Activated CD4-positive, alpha-beta T cell treated with anti-CD3 and anti-CD28 coated beads, Interleukin-2, amount 50 U/mL, for 16 hours (primary cell): ENCODE results near the gene GCLC.
"Not testable (repeated sequence)": the region's sequence is repeated elsewhere in the genome, so short reads cannot be mapped to it uniquely, and the experiment has no call there.

Experiments
- DNase-seq: peaks from one replicate; pipeline ENCODE4 v3.0.0-alpha.2; 2020

GCLC gene

DNA sequence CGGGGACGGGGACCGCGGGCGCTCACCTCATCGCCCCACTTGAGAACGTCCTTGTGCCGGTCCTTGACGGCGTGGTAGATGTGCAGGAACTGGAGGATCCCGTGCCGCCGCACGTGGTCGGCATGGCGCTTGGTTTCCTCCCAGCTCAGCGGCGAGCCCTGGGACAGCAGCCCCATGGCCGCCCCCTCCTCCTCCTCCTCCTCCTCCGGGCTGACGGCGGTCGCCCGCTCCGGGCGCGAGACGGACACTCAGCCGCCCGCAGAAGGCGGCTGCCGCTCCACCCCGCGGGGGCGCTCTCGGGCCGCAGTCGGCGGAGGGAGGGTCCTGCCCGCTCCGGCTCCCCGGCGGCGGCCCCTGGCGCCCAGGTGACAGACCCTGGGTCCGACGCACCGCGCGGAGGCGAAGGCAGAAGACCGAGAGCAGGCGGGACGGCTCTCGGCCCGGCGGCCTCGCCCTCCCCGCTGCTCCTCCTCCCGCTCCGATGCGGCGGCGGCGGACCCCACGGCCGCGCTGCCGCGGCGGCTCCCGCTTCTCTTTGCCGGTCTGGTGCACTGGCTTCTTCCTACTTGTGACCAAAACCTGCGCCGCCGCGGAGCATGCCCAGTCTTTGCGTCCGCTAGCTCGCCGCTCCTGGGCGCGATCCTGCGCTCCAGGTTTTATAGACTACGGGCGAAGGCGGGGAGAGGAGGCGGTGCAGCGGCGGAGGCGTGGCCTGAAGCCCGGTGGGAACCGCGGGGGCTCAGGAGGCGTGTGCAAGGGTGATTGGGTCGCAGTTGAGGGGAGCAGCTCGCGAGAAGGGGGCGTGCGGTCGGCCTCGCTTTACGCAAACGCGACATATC is at the start of gene GCLC:
TSS of gene GCLC (minus strand) at position 632 of the 839 bp plus-strand sequence. CDS start at position 176, 456 bp downstream.
- peak; percentile 95 for DNase-seq

DNA sequence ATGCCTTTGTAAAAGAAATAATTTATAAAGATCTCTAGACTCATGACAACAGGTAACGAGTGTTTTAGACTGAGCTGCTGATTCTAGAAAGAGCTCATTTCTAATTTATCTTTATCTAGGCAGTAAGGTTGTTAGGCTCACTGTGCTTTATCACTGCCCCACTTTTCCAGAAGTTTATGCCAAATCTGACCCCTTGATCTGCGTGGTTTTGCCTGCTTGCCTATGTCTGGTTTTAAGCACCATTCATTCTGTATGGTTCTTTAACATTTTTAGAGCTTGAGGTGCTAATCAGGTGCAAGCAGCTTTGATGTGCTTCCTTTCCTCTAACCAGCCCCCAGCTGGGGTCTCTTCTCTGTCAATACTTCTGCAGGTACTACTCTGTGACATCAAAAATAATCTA is 49.7 kb upstream of the GCLC start:
- no peak for DNase-seq

DNA sequence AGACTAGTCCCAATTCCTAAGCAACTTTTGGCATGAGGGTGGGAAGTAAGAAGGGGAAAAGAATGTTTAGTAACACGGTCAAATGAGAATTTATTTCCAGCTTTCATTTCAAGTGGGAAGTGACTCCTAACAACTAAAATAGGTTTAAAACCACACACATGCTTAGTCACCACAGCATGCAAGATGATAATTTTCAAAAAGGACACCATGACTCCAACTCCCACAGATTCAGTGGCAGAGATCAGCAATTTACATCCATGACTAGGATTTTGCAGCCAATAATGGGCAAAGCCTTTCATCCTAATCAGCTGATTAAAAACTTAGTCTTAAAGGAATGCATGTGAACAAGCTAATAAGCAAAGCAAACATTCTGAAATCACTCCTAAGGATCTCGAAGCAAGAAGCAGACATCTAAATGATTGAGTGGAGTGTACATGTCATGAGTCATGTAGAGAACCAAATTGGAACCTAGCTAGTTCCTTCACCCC is 48.1 kb upstream of the GCLC start:
- no peak for DNase-seq

DNA sequence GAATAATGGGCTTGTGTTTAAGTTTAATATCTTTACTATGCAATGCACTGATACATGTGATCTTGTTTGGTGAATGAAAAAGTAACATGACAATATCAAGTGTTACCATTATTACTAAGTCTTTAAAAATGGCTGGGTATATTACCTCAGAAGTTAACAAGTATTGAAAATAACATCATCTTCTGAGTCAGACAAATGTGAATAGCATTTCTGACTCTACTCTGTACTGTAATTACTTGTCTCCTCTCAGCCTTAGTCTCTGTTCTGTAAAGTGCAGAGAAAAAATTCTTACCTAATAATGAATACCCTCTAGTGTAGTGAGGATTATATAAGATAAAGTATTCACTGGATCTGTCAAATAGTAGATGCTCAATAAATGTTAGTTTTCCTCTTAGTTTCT is 47.0 kb upstream of the GCLC start:
- DNase-seq, result peak; percentile 14

DNA sequence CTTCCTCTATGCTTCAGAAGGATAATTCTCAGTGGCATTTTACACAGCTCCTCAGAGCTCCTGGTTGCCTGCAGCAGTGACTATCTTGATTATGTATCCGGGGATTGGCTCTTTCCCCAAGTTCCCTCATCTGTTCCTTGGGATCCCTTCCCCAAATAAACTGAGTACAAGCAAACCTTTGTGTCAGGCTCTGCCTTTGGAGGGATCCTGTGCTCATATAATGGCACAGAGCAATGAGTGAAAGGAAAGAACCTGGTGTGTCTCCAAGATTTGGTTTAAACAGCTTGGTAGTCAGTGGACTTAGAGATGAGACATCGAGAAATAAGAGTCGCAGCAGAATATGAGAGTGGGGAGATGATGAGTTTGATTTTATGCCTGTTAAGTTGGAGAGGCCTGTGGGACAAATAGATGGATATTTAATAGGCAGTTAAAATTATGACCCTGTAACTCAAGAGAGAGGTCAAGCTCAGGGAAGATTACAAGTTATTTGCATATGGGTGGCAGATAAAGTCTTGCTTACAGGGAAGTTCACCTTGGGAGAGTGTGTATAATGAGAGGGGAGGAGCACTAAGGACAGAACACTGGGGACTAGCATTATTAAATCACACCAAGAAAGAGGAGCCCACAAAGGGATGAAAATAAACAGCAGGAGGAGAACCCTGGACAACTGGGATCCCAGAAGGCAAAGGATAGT is 44.1 kb upstream of the GCLC start:
- DNase-seq, result no peak

DNA sequence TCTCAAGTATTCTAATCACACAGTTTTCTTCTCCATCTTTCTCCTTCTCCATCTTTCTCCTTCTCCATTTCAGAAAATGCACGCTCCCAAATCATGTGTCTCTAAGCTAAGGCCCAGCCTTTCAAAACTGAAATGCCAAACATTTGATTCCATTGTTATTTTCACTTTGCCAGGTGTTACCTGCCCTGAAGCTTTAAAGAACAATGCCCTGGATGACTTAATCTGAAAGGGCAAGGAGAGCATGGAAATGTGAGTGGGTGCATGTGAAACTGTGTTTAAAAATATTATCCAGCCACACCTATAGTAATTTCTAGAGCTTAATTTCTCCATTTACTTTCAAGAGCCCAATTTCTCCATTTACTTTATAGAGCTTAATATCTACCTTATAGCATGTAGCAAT is 42.4 kb upstream of the GCLC start:
- no peak for DNase-seq

DNA sequence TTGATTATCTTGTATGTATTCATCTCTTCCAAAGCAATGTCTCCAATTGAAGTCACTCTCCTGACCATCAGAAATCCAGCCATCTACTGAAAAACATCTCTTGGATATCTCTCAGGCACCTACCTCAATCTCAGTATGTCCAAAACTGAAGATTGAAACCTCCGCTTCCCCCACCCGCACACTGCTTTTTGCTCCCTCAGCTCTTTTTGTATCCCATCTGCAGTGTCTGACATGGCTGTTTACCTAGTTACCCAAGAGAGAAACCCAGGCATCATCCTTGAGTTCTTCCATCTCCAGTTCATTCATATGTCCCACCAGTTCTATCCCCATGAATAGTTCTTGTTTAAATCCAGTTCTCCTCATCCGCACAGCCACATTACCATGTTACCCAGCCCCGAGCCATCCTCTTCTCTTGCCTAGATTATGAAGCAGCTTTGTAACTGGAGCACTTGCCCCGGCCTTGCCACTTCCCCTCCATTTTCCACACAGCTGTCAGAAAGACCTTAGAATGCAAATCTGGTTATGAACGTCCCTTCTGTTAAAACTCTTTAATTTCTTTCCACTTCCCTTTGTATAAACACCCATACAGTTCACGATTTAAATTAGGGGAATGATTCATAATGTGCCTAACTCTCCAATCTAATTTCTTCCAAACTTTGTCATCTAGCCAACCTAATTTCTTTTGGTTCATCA is 40.5 kb upstream of the GCLC start:
- no peak for DNase-seq

DNA sequence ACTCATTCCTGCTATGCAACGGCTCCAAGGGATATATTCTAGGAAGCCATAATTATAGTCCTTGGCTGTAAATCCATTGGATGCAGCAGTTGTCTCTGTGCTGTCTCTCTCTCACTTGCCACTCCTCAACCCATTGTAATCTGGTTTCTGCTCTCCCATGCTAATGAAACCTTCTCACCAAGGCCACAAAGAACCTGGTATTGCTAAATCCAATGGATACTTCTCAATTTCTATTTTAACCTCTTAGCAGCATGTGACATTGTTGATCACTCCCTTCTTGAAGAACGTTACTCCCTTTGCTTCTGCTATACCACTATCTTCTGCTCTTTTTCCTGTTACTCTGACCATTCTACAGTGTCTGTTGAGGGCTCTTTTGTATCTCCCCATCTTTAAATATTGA is 39.8 kb upstream of the GCLC start:
- DNase-seq, result no peak

DNA sequence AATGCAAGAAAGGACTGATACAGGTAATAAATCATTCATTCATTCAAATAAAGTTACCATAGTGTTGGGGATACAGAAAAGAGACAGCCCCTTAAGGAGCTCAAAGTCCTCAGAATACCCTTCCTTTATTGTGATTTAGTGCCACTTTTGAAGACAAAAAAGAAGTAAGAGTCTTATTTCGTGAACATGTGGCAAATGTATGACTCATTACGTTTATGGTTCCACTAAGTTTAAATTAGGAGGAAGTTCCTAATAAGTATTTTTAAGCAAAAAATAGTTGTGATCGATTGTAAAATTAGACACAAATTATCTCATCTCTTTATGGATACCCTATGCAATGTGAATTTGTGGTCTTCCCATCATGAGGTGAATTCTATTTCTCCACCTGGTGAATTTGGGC is 38.5 kb upstream of the GCLC start:
- no peak for DNase-seq

DNA sequence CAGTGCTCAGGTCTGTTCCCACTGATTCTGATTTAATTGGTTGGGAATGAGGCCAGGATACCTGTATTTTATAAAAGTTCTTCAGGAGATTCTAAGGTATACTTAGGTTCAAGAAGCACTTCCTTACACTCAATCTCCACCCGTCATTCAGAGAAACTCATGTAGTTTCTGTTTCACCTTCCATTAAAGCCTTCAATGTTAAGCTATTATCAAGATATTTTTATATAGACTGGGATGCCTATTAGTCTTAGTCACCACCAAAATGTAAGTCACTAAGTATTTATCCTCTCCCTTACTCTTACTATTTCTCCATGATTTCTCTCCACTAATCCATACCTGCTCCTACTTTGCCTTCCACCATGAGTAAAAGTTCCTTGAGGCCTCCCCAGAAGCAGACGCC is 38.1 kb upstream of the GCLC start:
- no peak for DNase-seq

DNA sequence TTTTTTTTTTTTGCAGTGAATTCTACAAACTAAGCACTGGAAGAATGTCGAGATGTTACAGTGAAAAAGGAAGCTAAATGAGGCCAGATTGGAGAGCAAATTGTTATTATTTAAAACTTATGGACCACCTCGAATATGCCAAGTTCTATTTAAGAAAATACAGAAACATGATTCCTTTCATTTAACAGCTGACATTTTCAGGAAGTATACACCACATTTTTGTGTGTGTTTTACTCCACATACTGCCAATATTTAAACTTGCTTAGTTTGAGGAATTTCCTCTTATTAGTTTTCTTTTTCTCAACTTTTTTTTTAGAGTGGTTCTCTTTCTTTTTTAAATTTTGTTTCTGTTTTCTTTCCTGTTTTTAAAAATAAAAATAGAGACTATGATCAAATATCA is 37.0 kb upstream of the GCLC start:
- DNase-seq, result no peak

DNA sequence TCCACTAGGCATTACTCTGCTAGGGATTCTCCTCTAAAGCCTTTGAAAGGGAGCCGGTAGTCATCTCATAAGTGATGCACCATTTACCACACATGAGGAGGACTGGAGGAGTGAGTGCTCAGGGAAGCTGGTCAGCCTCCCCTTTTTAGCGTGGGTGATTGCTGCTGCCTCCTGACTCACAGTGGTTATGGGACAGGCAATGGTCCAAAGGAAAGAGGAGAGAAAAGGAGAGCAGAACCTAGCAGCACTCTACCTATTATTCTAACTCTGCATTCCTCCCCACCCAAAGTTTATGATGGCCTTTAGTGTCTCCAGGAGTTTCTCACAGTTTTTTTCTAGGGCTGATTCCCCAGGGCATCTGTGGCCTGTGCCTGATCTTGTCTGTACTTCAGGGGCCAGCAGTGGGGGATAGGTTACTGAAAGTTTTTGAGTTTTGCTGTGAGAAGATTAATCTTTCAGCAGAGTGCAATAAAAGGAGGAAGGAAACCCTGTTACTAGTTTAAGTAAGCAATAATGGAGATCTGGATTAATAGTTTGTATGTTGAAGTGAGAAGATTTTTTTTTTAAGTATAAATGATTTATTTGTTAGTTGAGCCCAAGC is 36.4 kb upstream of the GCLC start:
- no peak for DNase-seq

DNA sequence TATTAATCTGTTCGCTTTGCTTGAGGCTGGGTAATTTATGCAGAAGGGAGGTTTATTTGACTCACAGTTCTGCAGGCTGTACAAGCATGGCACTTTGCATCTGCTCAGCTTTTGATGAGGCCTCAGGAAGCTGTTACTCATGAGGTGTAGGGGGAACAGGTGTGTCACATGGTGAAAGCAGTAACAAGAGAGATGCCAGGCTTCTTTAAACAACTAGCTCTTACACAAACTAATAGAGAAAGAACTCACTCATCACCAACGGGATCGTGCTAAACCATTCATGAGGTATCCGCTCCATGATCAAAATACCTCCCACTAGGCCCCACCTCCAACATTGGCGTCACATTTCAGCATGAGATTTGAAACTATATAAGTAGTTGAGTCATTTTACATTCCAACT is 34.4 kb upstream of the GCLC start:
- DNase-seq, result peak; percentile 23

DNA sequence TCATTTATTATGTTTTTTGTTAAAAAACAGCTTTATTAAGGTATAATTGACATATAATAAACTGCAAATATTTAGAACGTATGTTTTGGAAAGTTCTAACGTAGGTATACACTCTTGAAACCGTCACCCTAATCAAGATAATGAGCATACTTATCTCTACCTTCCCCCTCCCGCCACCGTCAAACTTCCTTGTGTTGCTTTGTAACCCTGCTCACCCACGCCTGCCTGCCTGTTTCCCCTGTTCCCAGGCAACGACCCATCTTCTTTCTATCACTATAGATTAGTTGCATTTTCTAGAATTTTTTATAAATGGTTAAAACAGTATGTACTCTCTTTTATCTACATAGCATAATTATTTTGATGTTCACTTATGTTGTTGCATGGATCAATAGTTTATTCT is 33.5 kb upstream of the GCLC start:
- no peak for DNase-seq

DNA sequence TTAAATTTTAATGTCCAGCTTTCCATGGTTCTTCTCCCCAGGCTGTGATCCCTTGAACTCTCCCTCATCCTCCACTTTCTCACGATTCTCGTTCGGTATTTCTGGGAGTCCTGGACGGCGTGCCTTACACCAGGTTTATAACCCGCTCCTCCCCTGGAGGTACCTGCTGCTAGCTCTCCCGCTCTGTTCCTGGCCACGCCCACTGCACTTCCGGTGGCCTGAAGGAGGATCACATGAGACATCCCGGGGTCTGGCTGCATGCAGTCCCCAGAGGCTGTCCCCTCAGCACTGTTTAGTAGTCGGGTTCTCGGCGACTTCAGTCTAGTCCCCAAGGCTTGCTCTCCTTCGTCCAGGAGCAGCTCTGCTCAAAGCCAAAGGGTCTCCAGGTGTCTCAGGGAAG is 28.4 kb upstream of the GCLC start:
- DNase-seq, result no peak

DNA sequence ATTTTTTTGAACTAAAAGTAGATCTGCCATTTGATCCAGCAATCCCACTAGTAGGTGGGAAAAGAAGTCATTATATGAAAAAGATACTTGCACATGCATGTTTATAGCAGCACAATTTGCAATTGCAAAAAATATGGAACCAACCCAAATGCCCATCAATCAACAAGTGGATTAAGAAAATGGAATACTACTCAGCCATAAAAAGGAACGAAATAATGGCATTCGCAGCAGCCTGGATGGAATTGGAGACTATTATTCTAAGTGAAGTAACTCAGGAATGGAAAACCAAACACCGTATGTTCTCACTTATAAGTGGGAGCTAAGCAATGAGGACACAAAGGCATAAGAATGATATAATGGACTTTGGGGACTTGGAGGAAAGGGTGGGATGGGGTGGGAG is 27.5 kb upstream of the GCLC start:
- DNase-seq, result not testable (repeated sequence)

DNA sequence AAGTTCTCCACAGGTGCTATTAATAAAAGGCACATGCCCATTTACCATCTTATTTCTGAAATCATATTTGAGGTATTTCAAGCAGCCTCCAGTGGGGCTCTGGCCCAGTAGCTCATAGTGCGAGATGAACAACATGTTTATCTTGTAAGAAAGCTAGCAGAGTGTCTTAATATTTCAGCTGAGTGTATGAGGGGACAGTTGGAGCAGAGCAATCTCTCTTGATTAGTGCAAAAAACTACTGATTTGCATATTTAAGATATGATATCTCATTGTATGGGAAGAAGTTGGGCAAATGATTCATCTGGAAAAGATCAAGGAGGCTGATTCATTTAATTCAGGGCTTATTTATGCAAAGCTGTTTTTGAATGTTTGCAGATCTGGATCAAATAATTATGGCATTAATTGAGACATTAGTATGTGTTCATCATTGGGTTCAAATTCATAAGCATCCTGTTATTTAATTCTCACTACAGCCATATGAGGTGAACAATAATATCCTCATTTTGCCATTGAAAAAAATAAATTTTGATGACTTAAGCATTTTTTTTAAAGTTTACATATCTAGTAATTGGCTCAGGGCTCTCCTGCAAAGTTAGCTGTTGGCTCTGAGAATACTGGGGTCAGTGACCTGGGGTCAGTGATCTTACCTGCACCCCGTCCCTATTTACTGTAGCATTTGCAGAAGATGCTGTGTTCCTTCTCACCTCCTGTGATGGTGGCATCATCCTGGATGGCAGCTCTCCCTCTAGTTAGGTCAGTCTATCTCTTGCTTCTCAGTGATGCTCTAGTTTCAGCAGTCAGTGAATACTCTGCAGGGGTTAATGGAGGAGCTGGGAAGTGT is 24.1 kb upstream of the GCLC start:
- DNase-seq, result no peak

DNA sequence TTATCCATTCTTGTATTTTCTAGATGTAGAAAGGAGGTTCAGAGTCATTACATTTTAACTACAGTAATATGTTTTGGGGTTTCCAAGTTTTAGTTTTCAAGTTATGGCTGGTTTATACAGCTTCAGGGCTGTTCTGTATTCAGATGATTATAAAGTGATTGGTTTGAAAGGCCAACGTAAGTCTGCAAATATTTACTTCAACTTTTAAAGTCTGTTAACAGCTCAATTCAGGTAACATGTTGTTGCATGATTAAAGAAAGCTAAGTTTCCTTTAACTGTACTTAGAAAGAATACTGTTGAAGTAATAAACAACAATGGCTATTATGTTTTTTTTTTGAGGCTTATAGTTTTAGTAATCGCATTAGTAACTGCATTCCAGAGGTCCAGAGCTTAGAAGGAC is 22.8 kb upstream of the GCLC start:
- DNase-seq, result no peak

DNA sequence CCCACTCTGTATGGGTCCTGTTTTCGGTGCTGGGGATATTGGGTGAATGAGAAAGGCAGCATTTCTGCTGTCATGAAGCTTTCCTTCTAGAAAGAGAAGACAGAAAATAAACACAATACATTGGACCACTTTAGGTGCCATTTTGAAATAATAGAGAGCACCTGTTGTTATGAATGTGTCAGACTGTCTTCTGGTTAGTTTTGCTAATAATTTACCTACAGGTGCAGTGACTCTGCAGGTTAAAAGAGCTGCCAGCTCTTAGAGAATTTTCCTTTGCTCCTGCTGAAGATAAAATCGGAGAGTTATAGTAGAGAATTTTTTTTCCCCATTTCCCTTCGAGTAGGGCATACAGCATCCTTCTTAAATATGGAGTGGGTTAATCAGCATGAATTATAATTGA is 21.9 kb upstream of the GCLC start:
- no peak for DNase-seq

DNA sequence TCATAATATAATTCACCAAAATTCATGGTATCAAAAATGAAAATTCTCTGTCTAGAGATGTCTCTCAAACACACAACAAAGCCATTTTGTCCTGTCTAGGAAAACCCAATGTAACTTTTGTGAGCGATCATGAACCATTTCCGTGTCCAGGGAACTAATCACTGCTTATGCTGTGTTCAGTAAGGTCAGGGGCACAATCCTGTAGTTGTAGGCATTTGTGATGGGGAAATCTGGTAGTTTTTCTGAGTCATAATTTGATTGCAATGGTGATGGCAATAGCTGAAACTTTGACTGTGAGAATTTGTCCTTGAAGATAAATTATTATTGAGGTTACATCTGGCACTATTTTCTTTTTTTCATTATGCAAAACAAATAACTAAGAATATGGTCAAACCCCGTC is 21.0 kb upstream of the GCLC start:
- DNase-seq, result no peak

DNA sequence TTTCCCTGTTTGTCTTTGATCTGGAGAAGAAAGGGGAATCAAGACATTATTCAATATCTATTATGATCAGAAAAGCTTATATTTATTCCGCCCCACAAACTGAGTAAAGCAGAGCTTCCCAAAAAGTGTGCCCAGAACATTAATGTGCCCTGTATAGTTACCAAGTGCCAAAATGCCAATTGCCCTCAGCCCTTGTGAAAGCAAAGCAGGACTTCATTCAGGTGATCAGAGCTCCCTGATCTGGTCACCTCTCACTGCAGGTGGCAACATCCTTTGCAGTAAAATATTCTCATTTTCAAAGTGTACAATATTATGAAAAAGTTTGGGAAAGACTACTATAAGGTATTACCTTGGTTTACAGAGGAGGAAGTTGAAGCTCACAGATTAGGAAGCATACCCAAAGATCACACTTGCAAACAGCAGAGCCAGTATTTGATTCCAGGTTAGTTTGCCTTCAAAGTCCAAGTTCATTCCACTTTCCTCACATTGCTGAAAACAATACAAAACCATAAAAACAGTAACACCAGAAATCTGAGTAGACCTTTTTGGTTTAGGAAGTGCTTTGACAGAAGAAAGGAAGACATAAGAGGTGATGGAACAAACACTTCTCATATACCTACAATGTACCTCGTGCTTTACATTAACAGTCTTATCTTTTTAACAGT is 19.6 kb upstream of the GCLC start:
- DNase-seq, result no peak
